NT2/D1 (cell line): ENCODE results near the gene DPT.

Source experiments
- DNase-seq: peaks from one replicate; pipeline ENCODE4 v3.0.0-alpha.2; 2011; ENCODE audit warnings: low read depth, low spot score
- H3K27me3 ChIP-seq: 2 replicates; pipeline ENCODE4 v1.6.0; 2011; ENCODE audit warnings: mild to moderate bottlenecking; ENCODE audit not compliant: insufficient read length, insufficient read depth
- H3K36me3 ChIP-seq: 2 replicates; pipeline ENCODE4 v1.6.1; 2011; ENCODE audit warnings: mild to moderate bottlenecking, low read length, mixed read lengths; ENCODE audit not compliant: insufficient read depth, insufficient read length
- H3K4me1 ChIP-seq: 2 replicates; pipeline ENCODE4 v1.5.1; 2011; ENCODE audit not compliant: insufficient read depth, insufficient read length
- H3K4me3 ChIP-seq: 2 replicates; pipeline ENCODE4 v1.5.1; 2011; ENCODE audit warnings: low read depth; ENCODE audit not compliant: insufficient read length
- H3K9ac ChIP-seq: 2 replicates; pipeline ENCODE4 v1.6.0; 2011; ENCODE audit warnings: low read depth; ENCODE audit not compliant: insufficient read length
- H3K9me3 ChIP-seq: 2 replicates; pipeline ENCODE4 v1.5.1; 2011; ENCODE audit warnings: mild to moderate bottlenecking, low read length; ENCODE audit not compliant: insufficient read depth
- SUZ12 ChIP-seq: IDR thresholded peaks from 2 replicates; pipeline ENCODE4 v1.6.1; 2011; ENCODE audit not compliant: insufficient read length, insufficient read depth; ENCODE audit errors: extremely low read depth
- YY1 ChIP-seq: IDR thresholded peaks from 2 replicates; pipeline ENCODE4 v1.6.1; 2011; ENCODE audit not compliant: insufficient read length, insufficient read depth
- ZNF274 ChIP-seq: IDR thresholded peaks from 2 replicates; pipeline ENCODE4 v1.6.1; 2011; ENCODE audit warnings: mild to moderate bottlenecking, low read depth, low read length

The DPT gene

GRCh38 chr1:168709405-168710363 lies 19.3 kb downstream of the DPT start:
- no peak overlapping the region for H3K4me3 ChIP-seq
- H3K27me3 ChIP-seq: no peaks in the 10 kb centered on the region
- H3K9me3 ChIP-seq: no peaks in the 10 kb centered on the region
- no peak overlapping the region for H3K9ac ChIP-seq
- no peaks in the 10 kb centered on the region for H3K36me3 ChIP-seq
- DNase-seq: no peak
- no peaks in the 10 kb centered on the region for H3K4me1 ChIP-seq
- TF ChIP-seq YY1 (no peak), SUZ12 (no peak), ZNF274 (no peak)

- no peaks in the 10 kb centered on the region for H3K36me3 ChIP-seq
- no peaks in the 10 kb centered on the region for H3K9me3 ChIP-seq
- no peaks in the 10 kb centered on the region for H3K27me3 ChIP-seq
- no peak overlapping the region for H3K4me3 ChIP-seq
- no peaks in the 10 kb centered on the region for H3K4me1 ChIP-seq
- no peak overlapping the region for H3K9ac ChIP-seq
- no peak for DNase-seq
- TF ChIP-seq ZNF274 (no peak), SUZ12 (no peak), YY1 (no peak)
Observed at GRCh38 chr1:168708698-168709404, 20.2 kb downstream of the DPT start.

- no peak for TF ChIP-seq SUZ12
- DNase-seq: no peak
- no peaks in the 10 kb centered on the region for H3K27me3 ChIP-seq
- H3K9me3 ChIP-seq: no peaks in the 10 kb centered on the region
- no peaks in the 10 kb centered on the region for H3K36me3 ChIP-seq
- no peak overlapping the region for H3K9ac ChIP-seq
- H3K4me3 ChIP-seq: no peak overlapping the region
- no peaks in the 10 kb centered on the region for H3K4me1 ChIP-seq
Observed at GRCh38 chr1:168706391-168706992, 22.5 kb downstream of the DPT start.

- Histone ChIP-seq H3K4me3 (no peak overlapping the region), H3K27me3 (no peaks in the 10 kb centered on the region), H3K9me3 (no peaks in the 10 kb centered on the region), H3K36me3 (no peaks in the 10 kb centered on the region), H3K9ac (no peak overlapping the region), H3K4me1 (no peaks in the 10 kb centered on the region)
- TF ChIP-seq YY1 (no peak), SUZ12 (no peak), ZNF274 (no peak)
- DNase-seq: no peak
Observed at GRCh38 chr1:168700575-168701268, 28.3 kb downstream of the DPT start.

GRCh38 chr1:168698453-168698852 lies 30.6 kb downstream of the DPT start:
- TF ChIP-seq YY1 (no peak), SUZ12 (no peak)
- Histone ChIP-seq H3K9me3 (no peaks in the 10 kb centered on the region), H3K9ac (no peak overlapping the region), H3K4me3 (no peak overlapping the region), H3K4me1 (no peaks in the 10 kb centered on the region), H3K36me3 (no peaks in the 10 kb centered on the region), H3K27me3 (no peaks in the 10 kb centered on the region)
- DNase-seq: no peak

GRCh38 chr1:168697356-168698126 lies 31.5 kb downstream of the DPT start:
- H3K4me3 ChIP-seq: no peak overlapping the region
- DNase-seq: no peak
- H3K36me3 ChIP-seq: no peaks in the 10 kb centered on the region
- TF ChIP-seq ZNF274 (no peak), YY1 (no peak), SUZ12 (no peak)
- no peaks in the 10 kb centered on the region for H3K27me3 ChIP-seq
- no peaks in the 10 kb centered on the region for H3K4me1 ChIP-seq
- no peaks in the 10 kb centered on the region for H3K9me3 ChIP-seq
- H3K9ac ChIP-seq: no peak overlapping the region
